Gastroesophageal sphincter (tissue), 4 donors: ENCODE data around the gene ANXA1. TPM values are rescaled to one million over a fixed set of nuclear protein-coding genes. Genes with fewer than 3 reads are reported as not detected.
"Not testable (repeated sequence)": the region's sequence is repeated elsewhere in the genome, so short reads cannot be mapped to it uniquely, and the experiment has no call there.

Experiments
- ATAC-seq: fragments of 150-250 bp; one replicate; pipeline ENCODE4 v1.9.1; 2016; ENCODE audit warnings: mild to moderate bottlenecking, moderate library complexity
- H3K27ac ChIP-seq, 4 donors: fragments of 200-600 bp; sonication (generic) in 3 of 4; 1 replicate in 3 of 4; 2 replicates in 1 of 4; pipeline ENCODE4 v1.5.1; 2016 to 2019
- H3K27me3 ChIP-seq: fragments of 200-600 bp; sonication (generic); one replicate; pipeline ENCODE4 v1.5.1; 2019
- H3K36me3 ChIP-seq, 2 donors: fragments of 200-600 bp; sonication (generic); one replicate each; pipeline ENCODE4 v1.5.1; 2019; ENCODE audit warnings: control low read depth in 1 of 2
- H3K4me1 ChIP-seq, 3 donors: fragments of 200-600 bp; sonication (generic); 1 replicate in 2 of 3; 2 replicates in 1 of 3; pipeline ENCODE4 v1.5.1; 2016 to 2019; ENCODE audit warnings: control low read depth in 2 of 3
- H3K4me3 ChIP-seq, 2 donors: fragments of 200-600 bp; sonication (generic); one replicate each; pipeline ENCODE4 v1.5.1; 2019; ENCODE audit warnings: mild to moderate bottlenecking in 1 of 2, moderate library complexity in 1 of 2
- H3K9me3 ChIP-seq, 3 donors: fragments of 200-600 bp; sonication (generic); one replicate each; pipeline ENCODE4 v1.5.1; 2017 to 2019; ENCODE audit warnings: control low read depth in 2 of 3
- EP300 ChIP-seq: sonication (generic); formaldehyde crosslinking; IDR thresholded peaks from one replicate; pipeline ENCODE4 v1.6.1; 2017; ENCODE audit warnings: antibody characterized with exemption, mild to moderate bottlenecking
- POLR2A ChIP-seq, 2 donors: fragments of 450-650 bp; IDR thresholded peaks; one replicate each; pipeline ENCODE4 v1.6.1; 2017; ENCODE audit warnings: antibody characterized with exemption in 2 of 2, mild to moderate bottlenecking in 2 of 2, moderate library complexity in 1 of 2
- POLR2AphosphoS5 ChIP-seq: sonication (generic); formaldehyde crosslinking; IDR thresholded peaks from one replicate; pipeline ENCODE4 v1.6.1; 2017; ENCODE audit warnings: antibody characterized with exemption
- WGBS, 2 donors: methylation state at CpG; one replicate each; pipeline ENCODE4 v1.1.5; 2018; ENCODE audit warnings: low coverage in 1 of 2; 5-methylcytosine and 5-hydroxymethylcytosine counted together
- total RNA-seq, 4 donors: library from RNA; depleted of rRNA; stranded (reverse); fragments of >200 nt; gene quantifications; one replicate each; pipeline ENCODE4 v1.1.0, GENCODE V29; 2016
- TF ChIP-seq, protein P1 (sequence below), 4 experiments: fragments of 200-600 bp in 2 of 4; fragments of 450-650 bp in 2 of 4; sonication (generic) in 1 of 4; IDR thresholded peaks; one replicate each; pipeline ENCODE4 v1.5.1; 2017 to 2019; ENCODE audit warnings: antibody characterized with exemption in 4 of 4, mild to moderate bottlenecking in 2 of 4, moderate library complexity in 2 of 4

ANXA1 gene, protein sequence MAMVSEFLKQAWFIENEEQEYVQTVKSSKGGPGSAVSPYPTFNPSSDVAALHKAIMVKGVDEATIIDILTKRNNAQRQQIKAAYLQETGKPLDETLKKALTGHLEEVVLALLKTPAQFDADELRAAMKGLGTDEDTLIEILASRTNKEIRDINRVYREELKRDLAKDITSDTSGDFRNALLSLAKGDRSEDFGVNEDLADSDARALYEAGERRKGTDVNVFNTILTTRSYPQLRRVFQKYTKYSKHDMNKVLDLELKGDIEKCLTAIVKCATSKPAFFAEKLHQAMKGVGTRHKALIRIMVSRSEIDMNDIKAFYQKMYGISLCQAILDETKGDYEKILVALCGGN
- 100 to 1,000 TPM; 228 to 763 (median 356) TPM for total RNA-seq

DNA sequence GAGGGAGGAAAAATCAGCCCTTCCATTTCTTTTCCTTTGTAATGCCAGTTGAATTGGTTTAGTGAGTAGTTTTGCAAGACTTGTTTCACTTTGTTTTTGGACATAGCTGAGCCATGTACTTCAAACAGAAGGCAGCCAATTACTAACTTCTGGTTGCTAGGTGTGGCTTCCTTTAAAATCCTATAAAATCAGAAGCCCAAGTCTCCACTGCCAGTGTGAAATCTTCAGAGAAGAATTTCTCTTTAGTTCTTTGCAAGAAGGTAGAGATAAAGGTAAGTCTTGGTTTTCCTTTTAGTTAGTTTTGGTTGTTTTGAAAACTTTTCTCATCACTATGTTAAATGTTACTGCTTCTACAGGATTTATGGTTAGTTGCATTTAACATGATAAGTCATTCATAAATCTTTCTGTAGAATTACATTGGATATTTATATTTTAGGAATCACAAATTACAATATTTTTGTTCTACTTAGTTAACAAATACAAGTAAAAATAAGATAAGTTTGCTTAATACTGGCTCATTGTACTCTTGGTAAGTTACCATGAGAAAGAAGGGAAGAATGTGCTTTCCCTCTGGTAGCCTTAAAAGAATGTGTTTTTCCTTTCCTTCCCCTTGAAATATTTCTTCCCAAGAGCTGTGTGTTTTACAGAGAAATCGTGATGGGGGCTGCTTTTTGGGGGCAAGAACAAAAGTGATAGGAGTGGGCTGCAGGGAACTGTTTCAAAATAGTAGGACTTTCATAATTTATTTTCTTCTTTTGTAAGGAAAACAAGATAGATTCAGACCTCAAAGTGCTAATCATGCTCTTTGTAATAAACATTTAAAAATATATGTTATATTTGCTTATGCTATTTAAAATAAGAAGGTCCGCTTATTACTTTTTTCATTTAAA lies at the start of gene ANXA1:
ANXA1 (plus strand) TSS at position 213 of the 890 bp plus-strand sequence. CDS start 6,671 bp downstream, outside the sequence.
- H3K4me3 ChIP-seq, result peak within 1 kb of the TSS; percentile 57 to 96
- ATAC-seq, result peak; percentile 87
- no peaks in the 10 kb centered on the region for H3K36me3 ChIP-seq
- no peaks in the 10 kb centered on the region for H3K27me3 ChIP-seq
- H3K9me3 ChIP-seq, result no peaks in the 10 kb centered on the region
- peak within 1 kb of the TSS; percentile 78 to 92 (median 80) for H3K27ac ChIP-seq
- TF ChIP-seq EP300, result no peak
- TF ChIP-seq, protein P1, sequence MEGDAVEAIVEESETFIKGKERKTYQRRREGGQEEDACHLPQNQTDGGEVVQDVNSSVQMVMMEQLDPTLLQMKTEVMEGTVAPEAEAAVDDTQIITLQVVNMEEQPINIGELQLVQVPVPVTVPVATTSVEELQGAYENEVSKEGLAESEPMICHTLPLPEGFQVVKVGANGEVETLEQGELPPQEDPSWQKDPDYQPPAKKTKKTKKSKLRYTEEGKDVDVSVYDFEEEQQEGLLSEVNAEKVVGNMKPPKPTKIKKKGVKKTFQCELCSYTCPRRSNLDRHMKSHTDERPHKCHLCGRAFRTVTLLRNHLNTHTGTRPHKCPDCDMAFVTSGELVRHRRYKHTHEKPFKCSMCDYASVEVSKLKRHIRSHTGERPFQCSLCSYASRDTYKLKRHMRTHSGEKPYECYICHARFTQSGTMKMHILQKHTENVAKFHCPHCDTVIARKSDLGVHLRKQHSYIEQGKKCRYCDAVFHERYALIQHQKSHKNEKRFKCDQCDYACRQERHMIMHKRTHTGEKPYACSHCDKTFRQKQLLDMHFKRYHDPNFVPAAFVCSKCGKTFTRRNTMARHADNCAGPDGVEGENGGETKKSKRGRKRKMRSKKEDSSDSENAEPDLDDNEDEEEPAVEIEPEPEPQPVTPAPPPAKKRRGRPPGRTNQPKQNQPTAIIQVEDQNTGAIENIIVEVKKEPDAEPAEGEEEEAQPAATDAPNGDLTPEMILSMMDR (IDR thresholded peaks at IDR 0.05), result no peak
- peak; percentile 95 for TF ChIP-seq POLR2AphosphoS5
- peak; percentile 83 to 87 for TF ChIP-seq POLR2A (IDR thresholded peaks at IDR 0.05)
- 0% methylated on average over 2 of the region's 2 CpGs for whole genome bisulfite sequencing, 2 donors
- H3K4me1 ChIP-seq, result peaks cover 17 to 75% (median 29%) of the 10 kb centered on the region in 3 donors

DNA sequence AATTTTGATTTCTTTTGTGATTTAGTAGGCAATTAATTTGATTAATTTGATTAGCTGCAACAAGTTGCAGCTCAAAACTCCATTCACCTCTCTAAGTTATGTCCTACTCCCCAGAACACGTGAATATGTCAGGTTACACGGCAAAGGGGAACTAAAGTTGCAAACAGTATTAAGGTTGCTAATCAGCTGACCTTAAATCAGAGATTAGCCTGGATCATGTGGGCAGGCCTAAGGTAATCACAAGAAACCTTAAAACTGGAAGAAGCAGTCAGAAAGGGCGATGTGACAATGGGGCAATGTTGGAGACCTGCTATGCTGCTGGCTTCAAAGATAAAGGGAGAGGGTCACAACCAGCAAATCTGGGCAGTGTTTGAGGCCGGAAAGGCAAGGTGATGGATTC lies 47.3 kb upstream of the ANXA1 start:
- Histone ChIP-seq H3K9me3 (no peaks in the 10 kb centered on the region), H3K4me1 (no peaks in the 10 kb centered on the region), H3K27ac (no peak overlapping the region), H3K36me3 (no peaks in the 10 kb centered on the region), H3K4me3 (no peak overlapping the region), H3K27me3 (no peaks in the 10 kb centered on the region)
- 65 to 100% methylated on average over 2 to 4 of the region's 4 CpGs for WGBS, 2 donors
- no peak for TF ChIP-seq POLR2AphosphoS5
- TF ChIP-seq, protein P1 (IDR thresholded peaks at IDR 0.05), result no peak
- no peak for TF ChIP-seq POLR2A (IDR thresholded peaks at IDR 0.05)
- TF ChIP-seq EP300, result no peak
- no peak for ATAC-seq

DNA sequence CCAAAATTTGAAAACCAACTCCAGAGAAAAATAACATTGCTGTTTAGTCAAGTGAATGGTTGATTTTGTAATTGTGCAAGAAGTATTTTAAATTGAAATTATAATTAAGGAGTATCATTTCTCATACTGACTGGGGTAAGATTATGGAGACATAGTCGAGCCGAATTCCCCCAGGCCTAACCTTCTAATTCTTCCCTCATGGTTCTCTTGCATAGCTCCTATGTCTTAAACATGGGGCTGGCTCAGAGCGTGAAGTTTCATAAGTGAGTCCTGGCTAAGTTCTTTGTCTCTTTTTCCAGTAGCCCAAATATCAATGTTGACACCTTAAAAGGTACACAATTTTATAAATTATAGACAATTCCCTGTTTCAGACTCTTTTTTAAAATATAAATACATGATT lies 46.7 kb upstream of the ANXA1 start:
- no peak for ATAC-seq
- Histone ChIP-seq H3K4me1 (no peaks in the 10 kb centered on the region), H3K9me3 (no peaks in the 10 kb centered on the region), H3K27ac (no peak overlapping the region), H3K36me3 (no peaks in the 10 kb centered on the region), H3K4me3 (no peak overlapping the region), H3K27me3 (no peaks in the 10 kb centered on the region)
- no peak for TF ChIP-seq POLR2AphosphoS5
- no peak for TF ChIP-seq POLR2A (IDR thresholded peaks at IDR 0.05)
- no peak for TF ChIP-seq EP300
- TF ChIP-seq, protein P1 (IDR thresholded peaks at IDR 0.05), result no peak
- WGBS, 2 donors, result 85 to 94% methylated on average over 3 of the region's 3 CpGs

DNA sequence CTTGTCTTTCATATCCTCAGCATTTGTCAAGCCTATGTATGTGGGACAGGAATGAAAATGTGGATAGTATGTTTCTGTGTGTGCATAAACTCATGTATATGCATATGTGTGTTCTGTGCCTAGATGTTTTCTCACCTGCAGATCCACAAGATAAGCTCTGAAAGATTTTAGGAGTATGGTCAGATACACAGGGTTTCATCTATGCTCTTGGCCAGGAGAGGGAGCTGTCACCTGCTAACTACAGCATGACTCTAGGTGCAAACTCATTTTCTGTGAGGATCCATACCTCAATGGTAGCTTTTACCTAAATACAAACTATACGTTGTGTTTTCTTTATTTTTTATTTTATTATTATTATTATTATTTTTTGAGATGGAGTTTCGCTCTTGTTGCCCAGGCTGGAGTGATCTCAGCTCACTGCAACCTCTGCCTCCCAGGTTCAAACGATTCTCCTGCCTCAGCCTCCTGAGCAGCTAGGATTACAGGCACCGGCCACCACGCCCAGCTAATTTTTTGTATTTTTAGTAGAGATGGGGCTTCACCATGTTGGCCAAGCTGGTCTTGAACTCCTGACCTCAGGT lies 44.1 kb upstream of the ANXA1 start:
- not testable (repeated sequence) for H3K9me3 ChIP-seq, H3K27me3 ChIP-seq, H3K4me1 ChIP-seq, H3K4me3 ChIP-seq, H3K36me3 ChIP-seq, H3K27ac ChIP-seq
- ATAC-seq, result peak; percentile 63
- WGBS, 2 donors, result 13 to 71% methylated on average over 1 to 3 of the region's 5 CpGs
- TF ChIP-seq, protein P1 (IDR thresholded peaks at IDR 0.05), result peak; percentile 62 to 77 (median 68)
